Measurements from ENCODE around the gene PLEKHA5.
"Not testable (repeated sequence)": the region's sequence is repeated elsewhere in the genome, so short reads cannot be mapped to it uniquely, and the experiment has no call there.

Gene PLEKHA5

GRCh38 chr12:19338405-19338804, 208.9 kb downstream of the PLEKHA5 start:
- H3K36me3 ChIP-seq (ENCODE audit: control insufficient read depth, insufficient read depth, low read length) = no peaks in the 10 kb centered on the region
- DNase-seq (ENCODE audit: extremely low read depth, insufficient read length) = no peak
- no peak for TF ChIP-seq CTCF (IDR thresholded peaks at IDR 0.05; ENCODE audit: insufficient read depth, low read length, poor library complexity, severe bottlenecking)
- no peaks in the 10 kb centered on the region for H3K27me3 ChIP-seq (replicated peaks; ENCODE audit: control insufficient read depth, insufficient read depth, low read length)
- H3K4me3 ChIP-seq (replicated peaks; ENCODE audit: low read depth, low read length) = no peak overlapping the region

GRCh38 chr12:19350850-19351249, 221.3 kb downstream of the PLEKHA5 start:
- H3K4me3 ChIP-seq (replicated peaks; ENCODE audit: low read depth, low read length); H3K36me3 ChIP-seq (ENCODE audit: control insufficient read depth, insufficient read depth, low read length); H3K27me3 ChIP-seq (replicated peaks; ENCODE audit: control insufficient read depth, insufficient read depth, low read length); DNase-seq (ENCODE audit: extremely low read depth, insufficient read length): not testable (repeated sequence)

GRCh38 chr12:19351346-19351745, 221.8 kb downstream of the PLEKHA5 start:
- H3K4me3 ChIP-seq (replicated peaks; ENCODE audit: low read depth, low read length) = no peak overlapping the region
- no peak for DNase-seq (ENCODE audit: extremely low read depth, insufficient read length)
- H3K27me3 ChIP-seq (replicated peaks; ENCODE audit: control insufficient read depth, insufficient read depth, low read length) = no peaks in the 10 kb centered on the region
- TF ChIP-seq CTCF (IDR thresholded peaks at IDR 0.05; ENCODE audit: insufficient read depth, low read length, poor library complexity, severe bottlenecking) = no peak
- H3K36me3 ChIP-seq (ENCODE audit: control insufficient read depth, insufficient read depth, low read length) = no peaks in the 10 kb centered on the region

DNA sequence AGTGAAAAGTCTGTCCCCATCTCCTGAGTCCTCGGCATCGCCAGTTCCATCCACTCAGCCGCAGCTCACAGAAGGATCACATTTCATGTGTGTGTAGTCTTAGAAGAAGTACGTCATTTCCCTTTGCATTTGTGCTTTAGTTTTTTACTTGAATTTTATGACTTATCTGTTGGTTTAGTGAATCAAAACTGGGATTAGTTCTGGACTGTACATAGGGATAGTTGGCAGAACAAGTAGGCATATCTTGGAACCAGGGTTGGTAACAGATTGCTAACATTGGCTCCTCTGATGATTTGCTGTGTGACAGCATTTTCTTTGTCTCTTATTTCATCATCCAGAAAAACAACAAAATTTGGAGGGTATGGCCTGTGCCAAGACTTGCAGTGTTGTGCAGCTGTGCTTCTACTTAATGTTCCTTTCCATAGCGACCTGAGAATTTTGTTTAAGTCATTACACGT, 240.2 kb downstream of the PLEKHA5 start:
- Histone ChIP-seq H3K27me3 (replicated peaks; ENCODE audit: control insufficient read depth, insufficient read depth, low read length) (no peaks in the 10 kb centered on the region), H3K4me3 (replicated peaks; ENCODE audit: low read depth, low read length) (no peak overlapping the region), H3K36me3 (ENCODE audit: control insufficient read depth, insufficient read depth, low read length) (no peaks in the 10 kb centered on the region)
- TF ChIP-seq CTCF (IDR thresholded peaks at IDR 0.05; ENCODE audit: insufficient read depth, low read length, poor library complexity, severe bottlenecking) = no peak
- no peak for DNase-seq (ENCODE audit: extremely low read depth, insufficient read length)

DNA sequence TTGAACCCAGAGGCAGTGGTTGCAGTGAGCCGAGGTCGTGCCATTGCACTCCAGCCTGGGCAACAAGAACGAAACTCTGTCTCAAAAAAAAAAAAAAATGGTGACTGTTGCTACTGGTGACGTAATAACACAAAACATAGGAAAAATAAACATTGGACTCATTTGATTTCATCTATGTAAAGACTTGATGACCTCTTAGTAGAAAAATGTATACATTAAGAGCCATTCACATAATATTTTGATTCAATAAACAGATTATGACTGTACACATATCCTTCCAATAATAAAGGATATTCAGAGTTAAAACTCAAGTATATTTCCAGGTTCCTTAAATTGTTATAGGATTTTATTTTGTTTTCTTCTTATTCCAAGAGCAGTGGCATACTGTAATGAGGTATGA, 244.1 kb downstream of the PLEKHA5 start:
- H3K36me3 ChIP-seq (ENCODE audit: control insufficient read depth, insufficient read depth, low read length) = no peaks in the 10 kb centered on the region
- no peak for TF ChIP-seq CTCF (IDR thresholded peaks at IDR 0.05; ENCODE audit: insufficient read depth, low read length, poor library complexity, severe bottlenecking)

GRCh38 chr12:19375888-19376287, 246.4 kb downstream of the PLEKHA5 start:
- H3K4me3 ChIP-seq (replicated peaks; ENCODE audit: low read depth, low read length) = no peak overlapping the region
- TF ChIP-seq CTCF (IDR thresholded peaks at IDR 0.05; ENCODE audit: insufficient read depth, low read length, poor library complexity, severe bottlenecking) = no peak
- H3K27me3 ChIP-seq (replicated peaks; ENCODE audit: control insufficient read depth, insufficient read depth, low read length) = no peaks in the 10 kb centered on the region
- no peaks in the 10 kb centered on the region for H3K36me3 ChIP-seq (ENCODE audit: control insufficient read depth, insufficient read depth, low read length)
- no peak for DNase-seq (ENCODE audit: extremely low read depth, insufficient read length)

More for the DNA sequence above, 244.1 kb downstream of the PLEKHA5 start:
- H3K4me3 ChIP-seq (replicated peaks; ENCODE audit: low read depth, low read length) = no peak overlapping the region
- H3K27me3 ChIP-seq (replicated peaks; ENCODE audit: control insufficient read depth, insufficient read depth, low read length) = no peaks in the 10 kb centered on the region
- DNase-seq (ENCODE audit: extremely low read depth, insufficient read length) = no peak

All from GM06990 (cell line).